GM18861 (cell line): ENCODE data around the gene MAPK10.
A peak's percentile ranks its signal among the peaks of the same experiment; 100 is the strongest.

ENCODE experiments used
- ATAC-seq: cut with Tn5 transposase; IDR thresholded peaks from one replicate; pipeline ENCODE4 v1.9.1; 2021; ENCODE audit not compliant: unreplicated experiment

The MAPK10 gene

GRCh38 chr4:86279293-86279960 lies 80.4 kb downstream of the MAPK10 start:
- no peak for ATAC-seq

- no peak for ATAC-seq
Observed at GRCh38 chr4:86278126-86278525, 81.7 kb downstream of the MAPK10 start.

GRCh38 chr4:86274642-86275041 lies 85.2 kb downstream of the MAPK10 start:
- ATAC-seq = no peak

GRCh38 chr4:86272669-86273068 lies 87.2 kb downstream of the MAPK10 start:
- no peak for ATAC-seq

- no peak for ATAC-seq
Observed at GRCh38 chr4:86271057-86271456, 88.8 kb downstream of the MAPK10 start.

GRCh38 chr4:86269354-86269753 lies 90.5 kb downstream of the MAPK10 start:
- ATAC-seq = no peak

- ATAC-seq = no peak
Observed at GRCh38 chr4:86264241-86264640, 95.6 kb downstream of the MAPK10 start.

- no peak for ATAC-seq
Observed at GRCh38 chr4:86261636-86262035, 98.2 kb downstream of the MAPK10 start.

GRCh38 chr4:86256086-86256485 lies 103.8 kb downstream of the MAPK10 start:
- no peak for ATAC-seq

GRCh38 chr4:86250619-86251018 lies 109.2 kb downstream of the MAPK10 start:
- no peak for ATAC-seq

GRCh38 chr4:86250006-86250405 lies 109.8 kb downstream of the MAPK10 start:
- ATAC-seq = no peak

GRCh38 chr4:86249074-86249473 lies 110.8 kb downstream of the MAPK10 start:
- no peak for ATAC-seq

- no peak for ATAC-seq
Observed at GRCh38 chr4:86247906-86248305, 111.9 kb downstream of the MAPK10 start.

GRCh38 chr4:86247320-86247719 lies 112.5 kb downstream of the MAPK10 start:
- no peak for ATAC-seq

GRCh38 chr4:86243750-86244149 lies 116.1 kb downstream of the MAPK10 start:
- ATAC-seq = no peak

- no peak for ATAC-seq
Observed at GRCh38 chr4:86242677-86243076, 117.2 kb downstream of the MAPK10 start.

- ATAC-seq = no peak
Observed at GRCh38 chr4:86235549-86235948, 124.3 kb downstream of the MAPK10 start.

GRCh38 chr4:86233681-86234080 lies 126.2 kb downstream of the MAPK10 start:
- no peak for ATAC-seq

- ATAC-seq = no peak
Observed at GRCh38 chr4:86233090-86233489, 126.8 kb downstream of the MAPK10 start.

GRCh38 chr4:86223472-86223871 lies 136.4 kb downstream of the MAPK10 start:
- ATAC-seq = peak; percentile 77

GRCh38 chr4:86221002-86221401 lies 138.9 kb downstream of the MAPK10 start:
- ATAC-seq = no peak

GRCh38 chr4:86220121-86220520 lies 139.7 kb downstream of the MAPK10 start:
- ATAC-seq = no peak

- no peak for ATAC-seq
Observed at GRCh38 chr4:86218746-86219473, 140.9 kb downstream of the MAPK10 start.
